COLO668 (cell line): ENCODE data around the gene BTG4.

Experiments used
- DNase-seq: peaks from one replicate; lab custom pipeline; 2025; ENCODE audit not compliant: unreplicated experiment; lab: John Stamatoyannopoulos, UW

The BTG4 gene

DNA sequence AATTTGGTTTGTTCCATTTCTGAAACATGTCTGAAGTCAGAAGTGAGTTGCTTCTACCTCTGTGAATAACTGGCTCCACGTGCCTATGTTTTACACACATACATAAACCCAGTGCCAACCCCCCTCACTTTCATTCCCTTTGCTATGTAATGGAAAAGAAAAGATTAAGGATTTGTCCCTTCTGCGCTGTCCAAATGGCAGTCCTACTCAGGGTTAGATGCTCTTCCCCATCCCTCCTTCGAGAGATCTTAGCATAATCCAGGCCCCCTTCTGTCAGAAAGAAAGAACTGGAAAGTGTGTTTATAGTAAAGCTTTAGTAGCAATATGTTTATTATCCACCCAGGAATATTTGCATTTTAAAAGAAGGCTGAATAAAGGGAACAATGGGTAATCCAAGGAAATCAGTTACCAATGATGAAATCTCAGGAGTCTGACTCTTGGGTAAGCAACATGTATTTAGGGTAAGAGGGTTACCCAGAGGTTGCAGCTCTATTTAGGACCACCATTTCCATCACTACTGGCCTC is 25.2 kb upstream of the BTG4 start:
- no peak for DNase-seq

DNA sequence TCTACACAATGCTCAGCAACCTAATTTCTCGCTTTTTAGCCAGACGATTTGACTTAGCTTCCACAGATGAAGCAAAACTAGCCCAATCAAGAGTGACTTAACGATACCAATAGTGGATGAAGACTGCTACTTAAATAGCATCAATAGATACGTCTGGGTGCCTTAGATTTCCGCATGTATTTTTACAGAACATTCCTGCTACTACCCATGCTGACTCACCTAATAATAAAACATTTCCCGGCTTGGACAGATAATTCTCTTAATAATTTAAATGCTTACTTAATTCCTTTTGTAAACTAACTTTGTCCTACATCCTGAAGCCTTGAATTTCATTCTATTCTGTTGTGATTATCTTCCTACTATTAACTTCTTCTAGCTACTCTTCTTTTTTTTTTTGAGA is 23.1 kb upstream of the BTG4 start:
- DNase-seq, result no peak

DNA sequence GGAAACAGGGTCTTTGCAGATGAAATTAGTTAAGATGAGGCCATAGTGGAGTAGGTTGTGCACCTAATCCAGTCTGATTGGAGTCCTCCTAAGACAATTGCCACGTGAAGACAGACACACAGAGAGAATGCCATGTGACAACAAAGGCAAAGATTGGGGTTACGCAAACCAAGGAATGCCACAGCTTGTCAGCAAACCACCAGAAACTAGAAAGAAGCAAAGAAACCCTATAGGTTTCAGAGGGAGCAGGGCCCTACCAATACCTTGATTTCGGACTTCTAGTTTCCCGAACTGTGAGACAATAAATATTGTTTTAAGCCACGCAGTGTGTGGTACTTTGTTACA is 20.2 kb upstream of the BTG4 start:
- no peak for DNase-seq

DNA sequence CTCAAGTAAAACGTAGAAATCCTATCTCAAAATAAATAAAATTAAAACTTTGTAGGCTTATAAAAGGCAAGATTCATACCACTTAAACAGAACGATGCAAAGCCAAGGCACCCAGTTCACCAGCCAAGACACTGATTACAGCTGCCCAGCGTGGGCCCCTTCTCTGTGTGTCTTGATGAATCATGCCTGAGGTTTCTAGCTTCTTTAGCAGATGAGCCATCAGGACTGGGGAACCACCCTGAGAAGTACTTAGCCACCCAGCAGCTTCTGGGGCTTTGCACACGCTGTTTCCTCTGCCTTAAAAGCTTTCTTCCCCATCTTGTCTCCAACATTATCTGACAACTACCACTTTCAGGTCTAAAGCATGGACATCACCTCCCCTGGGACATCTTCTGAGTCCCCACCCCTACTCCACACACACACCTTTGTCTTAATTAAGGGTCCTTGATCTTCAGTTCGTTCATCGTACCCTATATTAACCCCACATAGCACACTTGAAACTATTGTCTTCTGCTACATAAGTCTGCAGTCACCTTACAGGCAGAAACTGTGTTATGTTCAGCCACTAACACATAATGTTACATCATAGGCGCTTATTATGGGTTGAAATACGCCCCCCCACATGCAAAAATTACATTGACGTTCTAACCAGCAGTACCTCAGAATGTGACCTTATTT is 19.6 kb upstream of the BTG4 start:
- no peak for DNase-seq

DNA sequence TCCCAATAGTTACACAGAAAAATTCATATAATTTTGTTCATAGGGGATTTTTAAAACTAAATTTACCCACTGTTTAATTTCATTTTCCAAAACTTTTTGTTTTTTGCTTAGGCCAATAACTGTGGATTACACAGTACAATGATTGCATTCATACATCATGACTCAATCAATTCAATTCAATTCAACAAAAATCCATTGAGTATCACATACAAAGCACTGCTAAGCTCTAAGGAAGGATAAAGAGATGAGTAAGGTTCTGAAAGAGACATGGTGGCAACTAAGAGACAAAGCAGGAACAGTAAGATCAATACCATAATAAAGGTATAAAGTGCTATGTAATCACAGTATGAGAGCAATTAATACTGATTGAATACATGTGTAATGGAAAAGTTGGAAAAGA is 18.9 kb upstream of the BTG4 start:
- no peak for DNase-seq

DNA sequence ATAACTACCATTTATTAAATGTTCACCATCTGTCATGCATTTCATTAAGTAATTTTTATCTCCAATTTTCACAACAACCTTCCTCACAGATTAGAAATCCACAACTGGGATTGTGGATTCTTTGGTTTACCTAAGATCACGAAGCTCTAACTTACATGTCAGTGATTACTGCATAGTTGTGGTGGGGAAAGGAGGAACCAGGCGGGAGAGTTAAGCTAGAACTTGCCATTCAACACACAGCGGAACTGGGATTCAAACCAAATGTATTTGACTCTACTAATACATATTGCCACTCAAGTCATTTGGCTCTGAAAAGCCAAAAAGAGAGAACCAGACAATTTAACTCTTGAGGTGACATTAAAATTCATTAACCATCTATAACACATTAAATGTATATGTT is 17.9 kb upstream of the BTG4 start:
- DNase-seq, result no peak

DNA sequence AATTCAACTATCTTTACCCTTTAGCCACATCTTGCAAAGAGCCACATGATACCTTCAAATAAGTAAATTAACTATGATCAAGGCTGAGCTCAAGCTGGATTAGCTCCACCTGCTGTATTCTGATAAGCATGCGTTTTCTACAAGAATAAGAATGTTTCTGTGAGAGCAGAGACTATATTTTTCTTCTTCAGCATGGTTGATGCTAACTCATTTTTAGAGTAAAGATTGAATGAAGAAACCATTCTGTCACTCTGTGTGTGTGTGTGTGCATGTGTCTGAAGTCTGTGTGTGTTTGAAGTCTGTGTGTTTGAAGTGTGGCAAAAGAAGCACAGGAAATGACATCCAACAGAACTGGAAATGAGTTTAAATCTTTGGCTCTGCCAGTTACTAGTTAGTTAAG is 16.4 kb upstream of the BTG4 start:
- no peak for DNase-seq

DNA sequence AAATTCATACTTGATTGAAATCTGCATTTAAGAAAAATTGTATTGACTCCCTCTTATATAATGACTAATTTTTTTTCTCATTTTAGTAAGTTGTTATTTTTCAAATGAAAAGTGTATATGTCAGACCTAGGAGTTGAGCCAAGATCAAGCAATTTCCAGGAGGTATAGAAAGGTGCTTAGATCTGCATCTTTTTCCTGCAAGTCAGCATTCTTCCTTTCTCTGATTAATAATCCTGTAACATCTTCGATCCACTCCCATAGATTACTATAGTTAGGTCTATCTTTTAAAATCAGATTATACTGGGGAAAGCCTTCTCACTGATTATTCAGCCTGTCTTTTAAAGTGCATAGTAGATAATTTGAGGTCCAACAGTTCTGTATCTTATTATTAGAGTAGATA is 15.1 kb upstream of the BTG4 start:
- DNase-seq, result no peak

DNA sequence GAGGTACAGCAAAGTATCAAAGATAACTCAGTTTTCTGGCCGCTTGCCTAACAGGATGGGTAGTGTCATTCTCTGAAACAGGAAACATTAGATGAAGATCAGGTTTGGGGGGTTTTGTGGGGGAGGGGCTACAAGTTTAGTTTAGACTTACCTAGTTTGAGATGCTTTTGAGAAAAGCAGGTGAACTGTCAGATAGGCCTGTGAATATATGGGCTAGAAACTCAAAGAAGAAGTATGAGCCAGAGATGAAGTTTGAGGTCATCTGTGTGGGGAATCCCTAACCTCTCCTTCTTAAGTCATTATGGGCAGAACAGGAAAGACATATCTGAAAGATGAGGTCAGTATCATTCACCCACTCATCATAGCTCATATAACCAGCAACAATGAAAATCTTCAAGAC is 14.3 kb upstream of the BTG4 start:
- DNase-seq, result no peak

DNA sequence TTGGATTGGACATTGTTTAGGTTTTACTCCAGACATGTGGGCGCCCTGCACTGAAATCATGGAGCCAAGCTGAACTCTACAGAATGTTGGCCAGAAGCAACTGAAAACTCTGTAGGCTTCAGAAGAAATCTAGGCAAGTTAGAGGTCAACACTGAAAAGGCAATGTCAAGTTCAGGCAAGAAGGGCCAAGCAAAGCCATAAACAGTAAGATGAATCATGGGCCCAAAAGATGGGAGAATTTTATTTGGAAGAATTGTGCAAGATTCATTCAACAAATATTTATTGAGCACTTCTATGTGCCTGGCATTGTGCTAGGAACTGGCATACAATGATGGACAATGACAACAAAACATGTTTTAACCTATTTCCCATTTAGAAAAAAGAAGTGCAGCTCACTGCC is 13.3 kb upstream of the BTG4 start:
- DNase-seq, result no peak

DNA sequence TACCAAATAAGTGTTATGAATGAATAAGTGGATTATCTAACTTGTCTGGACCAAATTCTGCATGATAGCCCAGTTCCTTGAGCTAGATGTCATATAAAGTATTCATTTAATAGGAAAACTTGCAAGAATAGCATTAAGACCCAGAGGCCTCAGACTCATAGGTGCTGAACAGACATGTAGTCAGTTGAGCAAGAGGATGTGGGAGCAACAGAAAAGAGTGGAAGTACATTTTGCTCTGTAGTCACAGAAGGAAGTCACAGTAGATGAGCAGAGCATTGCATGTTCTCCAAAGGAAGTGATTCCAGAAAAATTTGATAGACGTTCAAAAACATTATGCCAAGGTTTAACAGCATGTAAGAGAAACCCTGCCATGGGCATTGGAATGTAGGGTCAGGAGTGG is 11.9 kb upstream of the BTG4 start:
- DNase-seq, result no peak

DNA sequence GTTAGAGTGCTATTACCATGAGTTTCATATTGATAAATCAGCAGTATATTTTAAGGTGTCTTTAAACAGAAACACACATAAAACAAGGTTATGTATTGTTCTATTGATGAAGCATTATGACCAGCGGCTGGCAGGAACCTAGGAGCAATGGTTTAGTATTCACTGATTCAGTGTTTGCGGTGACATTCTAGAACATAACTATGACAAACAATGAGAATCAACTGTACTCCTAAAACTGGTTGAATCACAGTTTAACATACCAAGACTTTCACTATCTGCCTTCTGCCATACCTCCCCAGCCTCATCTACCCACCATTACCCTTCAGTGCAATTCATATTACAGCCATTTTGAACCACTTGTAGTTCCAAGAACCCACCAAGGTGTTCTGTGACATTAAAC is 11.2 kb upstream of the BTG4 start:
- DNase-seq, result no peak

DNA sequence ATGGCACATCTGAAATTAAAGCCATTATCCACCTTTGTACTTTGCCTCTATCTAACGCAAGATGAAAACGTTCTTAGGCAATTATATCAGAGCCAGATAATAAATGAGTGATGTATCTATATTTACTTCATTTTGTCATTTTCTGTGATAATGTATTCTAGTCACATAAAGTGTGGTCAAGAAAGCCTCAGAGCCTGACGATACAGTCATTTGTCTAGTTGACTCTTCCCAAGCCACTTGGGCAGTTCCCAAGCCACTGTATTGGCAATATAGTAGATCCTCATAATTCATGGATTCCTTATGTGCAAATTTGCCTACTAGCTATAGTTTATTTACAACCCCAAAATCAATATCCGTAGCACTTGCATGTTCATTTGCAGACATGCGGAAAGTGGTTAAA is 10.2 kb upstream of the BTG4 start:
- DNase-seq, result no peak

DNA sequence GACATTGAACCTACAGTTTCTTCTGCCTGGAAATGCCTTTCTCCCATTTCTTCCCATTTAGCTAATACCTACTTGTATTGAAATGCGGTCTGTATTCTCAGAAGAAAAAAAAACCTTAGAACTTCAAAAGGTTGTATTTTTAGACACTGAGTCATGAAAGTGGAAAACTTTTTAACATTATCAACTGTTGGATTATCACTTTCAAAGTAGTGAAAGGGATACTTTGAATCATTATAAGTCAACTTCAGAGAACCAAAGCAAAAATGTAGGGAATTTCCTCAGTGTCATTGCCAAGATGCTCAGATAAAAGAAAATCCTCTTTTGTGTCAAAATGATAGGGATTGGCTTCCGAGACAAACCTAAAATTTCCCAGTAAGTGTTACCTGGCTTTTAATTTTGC is 8.9 kb upstream of the BTG4 start:
- DNase-seq, result no peak

DNA sequence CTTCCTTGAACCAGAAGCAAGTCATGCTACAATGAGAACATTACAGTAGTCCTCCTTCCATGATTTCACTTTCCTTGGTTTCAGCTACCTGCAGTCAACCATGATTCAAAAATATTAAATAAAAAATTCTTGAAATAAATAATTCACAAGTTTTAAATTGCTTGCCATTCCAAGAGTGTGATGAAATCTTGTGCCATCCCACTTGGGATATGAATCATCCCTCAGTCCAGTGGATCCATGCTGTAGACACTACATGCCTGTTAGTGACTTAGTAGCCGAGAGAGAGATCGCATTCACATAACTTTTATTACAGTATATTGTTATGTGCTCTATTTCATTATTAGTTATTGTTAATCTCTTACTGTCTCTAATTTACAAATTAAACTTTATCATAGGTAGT is 8.4 kb upstream of the BTG4 start:
- no peak for DNase-seq

DNA sequence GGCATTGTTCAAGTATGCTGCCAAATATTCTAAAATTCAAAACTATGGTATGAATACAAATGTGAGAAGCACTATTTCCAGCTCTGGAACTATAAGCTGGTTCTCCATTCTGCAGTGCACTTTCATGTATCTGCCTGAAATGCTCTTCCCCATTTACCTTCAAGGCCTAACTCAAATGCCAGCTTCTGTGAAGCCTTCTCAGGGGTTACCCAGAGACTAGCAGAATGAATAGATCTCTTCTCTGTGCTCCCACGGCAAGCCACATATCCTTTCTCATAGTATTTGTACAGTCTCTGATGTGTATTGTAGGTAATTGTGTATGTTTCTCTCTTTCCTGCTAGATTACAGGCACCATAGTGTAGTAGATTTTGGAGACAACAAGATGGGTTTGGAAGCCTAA is 6.5 kb upstream of the BTG4 start:
- no peak for DNase-seq

DNA sequence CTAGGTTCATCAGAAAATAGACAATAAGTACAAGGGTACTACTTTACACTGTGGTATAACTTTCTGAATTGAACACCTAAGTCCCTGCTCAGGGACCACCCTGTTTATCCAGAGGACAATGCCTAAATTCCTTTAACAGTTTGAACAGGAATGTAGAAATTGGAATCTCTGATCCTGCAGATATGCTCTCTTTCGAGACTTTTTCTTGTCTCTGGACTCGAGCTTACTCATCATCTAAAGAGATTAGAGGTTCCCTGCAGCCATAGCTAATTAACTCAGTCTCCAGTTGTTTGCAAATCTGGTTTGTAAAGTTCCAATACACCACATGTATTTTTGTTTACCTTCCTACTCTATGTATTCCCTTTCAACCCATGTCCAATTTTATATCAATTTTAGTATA is 3.4 kb upstream of the BTG4 start:
- DNase-seq, result no peak

DNA sequence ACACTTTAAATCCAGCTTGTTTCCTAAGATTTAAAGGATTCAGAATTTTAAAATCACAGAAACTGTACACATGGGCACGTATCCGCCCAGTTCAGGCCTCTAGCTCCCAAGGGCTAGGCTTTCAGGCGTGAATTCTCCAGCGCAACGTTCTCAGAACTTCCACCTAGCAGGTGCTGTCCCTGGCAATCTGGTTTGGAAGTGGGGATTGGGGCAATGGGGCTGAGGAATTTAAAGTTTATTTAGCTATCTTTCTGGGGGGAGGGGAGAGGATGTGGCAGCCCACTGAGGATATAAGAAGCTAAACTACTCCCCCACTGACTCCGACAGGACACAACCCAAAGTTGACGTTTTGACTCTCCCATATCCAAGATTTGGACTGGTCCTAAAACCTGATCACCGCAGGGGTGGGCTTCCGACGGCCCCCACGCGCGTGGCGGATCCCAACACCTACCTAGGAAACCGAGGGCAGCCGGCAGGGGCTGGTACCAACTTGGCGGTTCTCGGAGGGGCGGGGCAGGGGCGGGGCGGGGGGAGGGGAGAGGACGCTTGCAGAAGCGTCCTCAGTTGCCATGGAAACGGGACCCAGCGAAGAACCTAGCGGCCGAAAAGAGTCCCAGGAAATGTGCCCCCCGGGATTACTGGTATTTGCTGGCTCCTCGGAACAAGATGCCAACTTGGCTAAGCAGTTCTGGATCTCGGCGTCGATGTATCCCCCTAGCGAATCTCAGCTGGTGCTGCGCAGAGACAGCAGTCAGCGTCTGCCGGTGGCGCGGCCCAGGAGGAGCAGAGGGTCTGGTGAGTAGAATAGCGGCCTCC is 2.2 kb upstream of the BTG4 start, which contains the start of gene HOATZ:
HOATZ (plus strand) TSS at position 563 of the 816 bp plus-strand sequence; CDS start at position 570, 7 bp downstream.
- peak; percentile 15 for DNase-seq

DNA sequence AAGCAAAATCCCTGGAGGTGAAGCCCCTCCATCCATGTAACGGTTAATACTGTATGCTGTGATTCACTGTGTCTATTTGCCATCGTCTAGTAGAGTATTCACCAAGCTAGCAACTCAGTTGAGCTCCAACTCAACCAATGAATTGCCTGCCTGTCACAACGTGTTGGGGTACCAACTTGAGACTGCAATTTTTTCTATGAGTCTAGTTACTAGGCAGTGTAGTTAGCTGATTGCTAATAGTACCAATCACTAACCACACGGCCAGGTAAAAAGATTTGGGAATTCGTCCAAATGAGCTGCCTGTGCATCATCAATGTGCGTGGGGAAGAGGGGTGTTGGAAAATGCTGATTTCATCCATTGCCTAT is 1.0 kb upstream of the BTG4 start:
- DNase-seq, result no peak

DNA sequence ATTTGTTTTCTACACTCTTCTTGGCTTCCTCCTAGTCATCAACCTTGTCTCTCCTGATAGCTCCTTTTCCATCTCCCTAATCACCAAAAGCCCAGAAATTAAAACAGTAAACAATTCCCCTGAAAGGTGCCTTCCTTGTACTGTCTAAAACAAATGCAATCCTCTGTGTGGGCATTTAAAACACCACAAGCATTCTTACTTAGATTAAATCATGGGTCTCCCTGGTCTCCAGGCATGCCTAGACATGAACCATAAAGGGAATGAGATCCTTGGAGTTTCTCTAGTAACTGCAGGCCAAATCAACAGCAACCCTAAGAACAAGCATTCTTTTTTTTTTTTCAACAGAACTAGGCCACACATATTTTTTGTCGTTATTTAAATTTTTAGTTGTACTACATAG is 1.9 kb downstream of the BTG4 start:
- no peak for DNase-seq

DNA sequence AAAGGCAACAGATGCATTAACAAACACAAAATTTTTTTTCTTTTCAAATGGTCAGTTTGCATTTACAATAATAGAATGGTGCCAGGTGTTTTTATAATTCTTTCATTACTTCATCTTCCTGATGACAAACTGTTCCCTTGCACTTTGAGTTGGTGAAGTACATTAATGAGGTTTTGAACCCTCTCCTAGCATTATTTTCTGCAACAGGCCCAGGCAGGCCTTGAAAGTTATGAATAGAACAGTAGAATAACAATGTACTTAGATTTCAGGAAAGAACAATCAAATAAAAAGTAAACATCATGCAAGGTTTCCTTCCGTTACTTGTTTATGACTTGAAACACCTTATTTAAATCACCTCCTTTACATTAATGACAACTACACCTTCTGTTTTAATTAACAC is 9.6 kb downstream of the BTG4 start:
- no peak for DNase-seq

DNA sequence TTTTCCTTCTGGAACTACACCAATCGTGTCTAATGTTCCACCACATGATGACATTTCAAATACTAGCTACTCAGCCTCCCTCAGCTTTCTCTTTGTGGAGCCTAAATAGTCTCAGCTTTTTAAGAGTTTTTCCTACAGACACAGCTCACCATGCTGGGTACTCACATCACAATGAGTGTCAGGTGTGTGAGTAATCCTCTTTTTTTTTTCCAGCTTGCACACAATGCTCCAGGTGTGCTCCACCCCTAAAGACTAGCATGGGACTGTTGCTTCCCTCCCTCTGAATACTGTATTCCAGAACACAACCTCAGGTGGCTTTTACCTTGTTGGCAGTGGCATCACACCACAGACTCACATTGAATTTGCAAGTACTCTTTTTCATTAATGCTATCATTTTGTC is 11.7 kb downstream of the BTG4 start:
- DNase-seq, result no peak

DNA sequence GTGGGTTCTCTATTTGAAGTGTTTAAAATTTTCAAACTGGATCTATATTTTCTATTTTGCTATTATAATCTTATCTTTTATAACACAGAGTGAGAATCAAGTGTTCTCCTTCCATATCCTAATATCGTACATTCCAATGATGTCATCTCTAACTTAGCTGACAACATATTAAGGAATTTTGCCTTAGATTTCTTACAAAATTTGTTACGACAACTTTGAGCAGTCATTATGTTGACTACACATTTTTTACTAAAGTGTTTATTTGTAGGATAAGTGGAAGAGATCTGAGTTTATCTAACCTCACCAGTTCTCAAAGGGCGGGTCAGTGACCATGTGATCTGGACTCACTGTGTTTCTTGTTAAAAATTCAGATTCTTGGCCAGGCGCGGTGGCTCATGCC is 12.7 kb downstream of the BTG4 start:
- no peak for DNase-seq
